Upper lobe of right lung (tissue), 1 donor: ENCODE measurements around the gene PSMA8. TPM values are rescaled to one million over a fixed set of nuclear protein-coding genes. Genes with fewer than 3 reads are reported as not detected.
"Not testable (repeated sequence)": the region's sequence is repeated elsewhere in the genome, so short reads cannot be mapped to it uniquely, and the experiment has no call there.

ENCODE experiments used
- ATAC-seq: fragments of 200-7000 bp; cut with Tn5 transposase; one replicate; pipeline ENCODE4 v1.9.1; 2020; ENCODE audit warnings: mild to moderate bottlenecking, moderate library complexity
- DNase-seq: peaks from one replicate; pipeline ENCODE4 v3.0.0-alpha.2; 2020
- H3K27ac ChIP-seq: fragments of 200-600 bp; one replicate; pipeline ENCODE4 v1.8.0; 2022
- H3K27me3 ChIP-seq: fragments of 200-600 bp; one replicate; pipeline ENCODE4 v1.8.0; 2022; ENCODE audit warnings: mild to moderate bottlenecking
- H3K36me3 ChIP-seq: fragments of 200-600 bp; one replicate; pipeline ENCODE4 v1.8.0; 2022
- H3K4me1 ChIP-seq: fragments of 200-600 bp; one replicate; pipeline ENCODE4 v1.8.0; 2022
- H3K4me3 ChIP-seq: fragments of 200-600 bp; one replicate; pipeline ENCODE4 v1.8.0; 2022; ENCODE audit warnings: mild to moderate bottlenecking
- H3K9me3 ChIP-seq: fragments of 200-600 bp; one replicate; pipeline ENCODE4 v1.8.0; 2022
- intact Hi-C: fragments of 100-400 bp; cut with DNase I; formaldehyde crosslinking; loops from one replicate; pipeline ENCODE4 v1.11.0; 2022
- total RNA-seq: library from RNA; stranded (reverse); fragmentation: NEBNext Ultra II Directional; extraction: Animal tissue kit (Norgen Biotek cat#: 25700); gene quantifications from one replicate; pipeline ENCODE4 v1.2.1, GENCODE V29; 2021
- TF ChIP-seq, protein P1 (sequence below): fragments of 200-600 bp; IDR thresholded peaks from one replicate; pipeline ENCODE4 v1.8.0; 2022; ENCODE audit warnings: antibody characterized with exemption
- donor health status: DM: no; HTN: yes; CAD: no; lungs with severe emphysema.

Gene PSMA8
- total RNA-seq, 1 donor from 2014 or later, result not detected

DNA sequence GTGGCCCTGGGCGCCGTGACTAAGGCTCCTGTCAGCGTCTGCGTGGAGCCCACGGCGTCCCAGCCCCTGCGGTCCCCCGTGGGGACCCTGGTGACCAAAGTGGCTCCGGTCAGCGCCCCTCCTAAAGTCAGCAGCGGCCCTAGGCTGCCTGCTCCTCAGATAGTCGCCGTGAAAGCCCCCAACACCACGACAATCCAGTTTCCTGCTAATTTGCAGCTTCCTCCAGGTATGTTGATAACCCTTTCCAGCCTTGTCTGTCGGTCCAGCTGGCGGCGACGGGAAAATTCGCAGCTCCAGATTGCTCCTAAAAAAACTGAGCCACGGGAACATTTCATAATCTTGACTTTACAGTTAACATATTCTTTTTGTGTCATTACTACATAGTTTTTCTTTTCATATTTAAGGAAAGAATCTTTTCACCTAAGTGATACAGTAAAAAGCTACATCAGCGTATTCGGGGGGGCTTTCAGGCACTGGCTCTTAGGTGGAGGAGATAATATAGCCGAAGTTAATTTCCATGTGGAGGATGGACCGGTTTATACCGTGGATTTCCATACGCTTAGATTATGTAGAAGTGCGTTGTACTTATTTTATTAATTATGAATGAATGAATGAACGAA lies 93.5 kb downstream of the PSMA8 start:
- no peaks in the 10 kb centered on the region for H3K36me3 ChIP-seq
- intact Hi-C loops, result no loop called here
- no peaks in the 10 kb centered on the region for H3K27me3 ChIP-seq
- ATAC-seq, result no peak
- TF ChIP-seq, protein P1, sequence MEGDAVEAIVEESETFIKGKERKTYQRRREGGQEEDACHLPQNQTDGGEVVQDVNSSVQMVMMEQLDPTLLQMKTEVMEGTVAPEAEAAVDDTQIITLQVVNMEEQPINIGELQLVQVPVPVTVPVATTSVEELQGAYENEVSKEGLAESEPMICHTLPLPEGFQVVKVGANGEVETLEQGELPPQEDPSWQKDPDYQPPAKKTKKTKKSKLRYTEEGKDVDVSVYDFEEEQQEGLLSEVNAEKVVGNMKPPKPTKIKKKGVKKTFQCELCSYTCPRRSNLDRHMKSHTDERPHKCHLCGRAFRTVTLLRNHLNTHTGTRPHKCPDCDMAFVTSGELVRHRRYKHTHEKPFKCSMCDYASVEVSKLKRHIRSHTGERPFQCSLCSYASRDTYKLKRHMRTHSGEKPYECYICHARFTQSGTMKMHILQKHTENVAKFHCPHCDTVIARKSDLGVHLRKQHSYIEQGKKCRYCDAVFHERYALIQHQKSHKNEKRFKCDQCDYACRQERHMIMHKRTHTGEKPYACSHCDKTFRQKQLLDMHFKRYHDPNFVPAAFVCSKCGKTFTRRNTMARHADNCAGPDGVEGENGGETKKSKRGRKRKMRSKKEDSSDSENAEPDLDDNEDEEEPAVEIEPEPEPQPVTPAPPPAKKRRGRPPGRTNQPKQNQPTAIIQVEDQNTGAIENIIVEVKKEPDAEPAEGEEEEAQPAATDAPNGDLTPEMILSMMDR, result no peak
- DNase-seq, result no peak
- no peaks in the 10 kb centered on the region for H3K9me3 ChIP-seq
- H3K27ac ChIP-seq, result peak overlapping the region; percentile 49
- H3K4me3 ChIP-seq, result peak overlapping the region; percentile 84
- peaks cover 8% of the 10 kb centered on the region for H3K4me1 ChIP-seq

DNA sequence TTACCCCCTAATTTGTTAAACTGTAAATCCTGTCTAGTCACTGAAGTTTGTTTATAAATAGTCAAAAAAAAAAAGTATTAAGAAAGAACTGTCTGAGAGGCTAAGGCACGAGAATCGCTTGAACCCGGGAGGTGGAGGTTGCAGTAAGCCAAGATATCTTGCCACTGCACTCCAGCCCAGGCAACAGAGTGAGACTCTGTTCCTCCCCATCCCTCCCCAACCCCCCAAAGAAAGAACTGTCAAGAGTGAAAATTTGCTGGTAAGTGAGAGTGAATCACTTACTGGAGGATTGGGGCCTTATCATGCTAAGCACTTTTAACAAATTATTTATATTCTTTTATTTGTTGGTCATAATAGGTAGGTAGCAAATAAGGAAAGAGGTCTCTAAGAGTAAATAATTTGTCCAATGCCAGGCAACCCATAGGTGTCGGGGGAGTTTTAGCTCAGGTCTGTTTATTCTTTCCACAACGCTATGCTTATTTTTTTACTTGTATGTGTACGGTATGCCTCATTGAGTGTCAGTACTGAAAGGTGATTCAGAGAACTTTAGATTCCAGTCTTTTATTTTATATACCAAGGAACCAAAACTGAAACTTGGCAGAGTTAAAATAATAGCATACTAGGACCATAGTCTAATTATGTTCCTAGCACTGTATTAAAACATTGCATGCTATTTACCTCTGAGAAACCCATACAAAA lies 95.0 kb downstream of the PSMA8 start:
- TF ChIP-seq, protein P1, result no peak
- Histone ChIP-seq H3K4me1 (peaks cover 8% of the 10 kb centered on the region), H3K27me3 (no peaks in the 10 kb centered on the region), H3K9me3 (no peaks in the 10 kb centered on the region), H3K4me3 (no peak overlapping the region), H3K27ac (no peak overlapping the region), H3K36me3 (no peaks in the 10 kb centered on the region)
- no peak for DNase-seq
- no peak for ATAC-seq
- intact Hi-C loops, result no loop called here

DNA sequence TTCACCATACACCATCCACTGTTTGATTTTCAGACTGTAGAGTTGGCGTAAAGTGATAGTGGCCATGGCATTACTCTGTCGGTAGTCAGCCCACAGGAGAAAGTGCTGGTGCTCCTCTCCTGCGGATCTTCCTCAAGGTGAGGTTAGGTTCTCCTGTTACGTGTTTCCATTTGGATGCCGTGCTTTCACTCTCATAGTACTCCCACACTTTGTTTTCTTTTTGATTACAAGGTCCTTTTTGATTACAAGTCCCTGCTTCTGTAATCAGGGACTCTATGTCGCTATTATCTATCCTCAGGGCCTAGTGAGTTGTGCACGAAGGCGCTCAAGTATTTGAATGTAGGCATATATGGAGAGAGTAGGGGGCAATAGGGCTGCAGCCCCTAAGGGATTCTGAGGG lies 96.8 kb downstream of the PSMA8 start:
- Histone ChIP-seq H3K9me3 (no peaks in the 10 kb centered on the region), H3K4me1 (peaks cover 8% of the 10 kb centered on the region), H3K4me3 (no peak overlapping the region), H3K36me3 (no peaks in the 10 kb centered on the region), H3K27me3 (no peaks in the 10 kb centered on the region), H3K27ac (no peak overlapping the region)
- no peak for DNase-seq
- ATAC-seq, result no peak
- TF ChIP-seq, protein P1, result no peak
- intact Hi-C loops, result no loop called here

DNA sequence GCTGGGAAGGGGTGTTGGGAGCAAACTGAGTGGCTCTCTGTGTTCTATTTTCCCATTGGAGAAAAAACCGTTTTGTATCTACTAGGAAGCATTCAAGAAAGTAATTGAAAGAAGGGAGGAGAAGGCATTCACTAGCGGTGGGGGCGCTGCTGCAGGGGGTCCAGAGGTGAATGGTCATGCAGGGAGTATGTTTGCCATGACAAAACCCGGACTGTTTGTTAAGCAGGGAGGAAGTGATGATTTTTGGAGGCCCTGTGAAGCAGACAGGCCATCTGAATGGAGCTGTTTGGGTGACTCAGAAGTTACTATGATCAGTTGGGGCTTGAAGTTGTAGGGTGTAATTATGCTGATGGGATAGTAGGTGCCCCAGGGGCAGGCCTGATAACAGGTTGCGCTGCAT lies 99.5 kb downstream of the PSMA8 start:
- DNase-seq (no peak), ATAC-seq (no peak)
- Histone ChIP-seq H3K36me3 (no peaks in the 10 kb centered on the region), H3K27ac (no peak overlapping the region), H3K4me1 (no peaks in the 10 kb centered on the region), H3K4me3 (no peak overlapping the region), H3K9me3 (no peaks in the 10 kb centered on the region), H3K27me3 (no peaks in the 10 kb centered on the region)
- TF ChIP-seq, protein P1, result no peak
- intact Hi-C loops, result no loop called here

DNA sequence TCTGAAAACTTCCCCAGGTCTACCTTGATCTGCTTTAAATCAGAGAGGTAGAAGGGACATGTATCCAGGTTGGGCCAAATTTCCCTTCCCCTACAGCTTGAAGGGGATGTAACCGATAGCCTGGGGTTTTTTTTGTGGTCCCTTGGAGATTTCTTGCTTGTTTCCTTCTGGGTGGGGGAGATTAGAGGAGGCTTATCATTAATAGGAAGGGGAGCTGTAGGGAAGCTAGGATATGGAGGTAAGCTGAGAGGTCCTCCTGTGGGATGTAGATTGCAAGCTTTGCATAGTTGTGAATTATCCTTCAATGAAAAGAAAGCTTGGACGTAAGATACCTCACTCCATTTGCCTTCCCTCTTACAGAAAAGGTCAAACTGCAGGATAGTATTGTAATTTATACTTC lies 103.7 kb downstream of the PSMA8 start:
- H3K4me1 ChIP-seq, H3K4me3 ChIP-seq, H3K9me3 ChIP-seq, H3K27ac ChIP-seq, DNase-seq, H3K27me3 ChIP-seq, ATAC-seq, H3K36me3 ChIP-seq, intact Hi-C loops: not testable (repeated sequence)

DNA sequence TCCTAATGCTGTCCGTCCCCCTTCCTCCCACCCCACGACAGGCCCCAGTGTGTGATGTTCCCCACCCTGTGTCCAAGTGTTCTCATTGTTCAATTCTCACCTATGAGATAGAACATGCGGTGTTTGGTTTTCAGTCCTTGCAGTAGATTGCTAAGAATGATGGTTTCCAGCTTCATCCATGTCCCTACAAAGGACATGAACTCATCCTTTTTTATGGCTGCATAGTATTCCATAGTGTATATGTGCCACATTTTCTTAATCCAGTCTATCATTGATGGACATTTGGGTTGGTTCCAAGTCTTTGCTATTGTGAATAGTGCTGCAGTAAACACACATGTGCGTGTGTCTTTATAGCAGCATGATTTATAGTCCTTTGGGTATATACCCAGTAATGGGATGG lies 105.0 kb downstream of the PSMA8 start:
- H3K36me3 ChIP-seq, H3K9me3 ChIP-seq, DNase-seq, ATAC-seq, H3K4me1 ChIP-seq, H3K27ac ChIP-seq, intact Hi-C loops, H3K4me3 ChIP-seq, H3K27me3 ChIP-seq: not testable (repeated sequence)

DNA sequence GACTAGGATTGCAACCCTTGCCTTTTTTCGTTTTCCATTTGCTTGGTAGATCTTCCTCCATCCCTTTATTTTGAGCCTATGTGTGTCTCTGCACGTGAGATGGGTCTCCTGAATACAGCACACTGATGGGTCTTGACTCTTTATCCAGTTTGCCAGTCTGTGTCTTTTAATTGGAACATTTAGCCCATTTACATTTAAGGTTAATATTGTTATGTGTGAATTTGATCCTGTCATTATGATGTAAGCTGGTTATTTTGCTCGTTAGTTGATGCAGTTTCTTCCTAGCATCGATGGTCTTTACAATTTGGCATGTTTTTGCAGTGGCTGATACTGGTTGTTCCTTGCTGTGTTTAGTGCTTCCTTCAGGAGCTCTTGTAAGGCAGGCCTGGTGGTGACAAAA lies 108.7 kb downstream of the PSMA8 start:
- H3K27me3 ChIP-seq, DNase-seq, H3K4me1 ChIP-seq, intact Hi-C loops, H3K36me3 ChIP-seq, ATAC-seq, H3K27ac ChIP-seq, H3K9me3 ChIP-seq, H3K4me3 ChIP-seq: not testable (repeated sequence)

Other genes starting within 250 kb of the PSMA8 start
- 60.0 TPM for gene SS18, start 43.3 kb upstream of the PSMA8 start, total RNA-seq
- 3.3 TPM for gene TAF4B, start 92.6 kb downstream of the PSMA8 start, total RNA-seq